ENCODE measurements around the gene MYOZ3. TPM values are rescaled to one million over a fixed set of nuclear protein-coding genes. Genes with fewer than 3 reads are reported as not detected.

The MYOZ3 gene
- total RNA-seq, 4 donors from 2014 or later: 0.17 to 1.2 (median 0.46) TPM; not detected in 1

GRCh38 chr5:150700246-150700593 is 39.2 kb downstream of the MYOZ3 start:
- WGBS: 2% methylated on average over 15 of the region's 15 CpGs
- no peak for DNase-seq (ENCODE audit: extremely low spot score)
- peak overlapping the region; percentile 93 to 100 (median 98) for H3K27ac ChIP-seq (replicated peaks in 1 of 4)
- intact Hi-C loops (cut with DNase I): loop anchor here (5.0 to 10.0 kb wide), 2 partner anchors 57 to 145 kb away; partner anchors contain the start of genes DCTN4 and IRGM
- no peaks in the 10 kb centered on the region for H3K27me3 ChIP-seq
- peak overlapping the region; percentile 80 to 100 (median 91) for H3K4me3 ChIP-seq
- H3K9me3 ChIP-seq: no peaks in the 10 kb centered on the region
- no peak for TF ChIP-seq CTCF (IDR thresholded peaks at IDR 0.05)
- TF ChIP-seq POLR2AphosphoS5 (IDR thresholded peaks at IDR 0.05): no peak
- TF ChIP-seq POLR2A (IDR thresholded peaks at IDR 0.05; ENCODE audit: low read depth): no peak
- no peak for TF ChIP-seq EP300 (IDR thresholded peaks at IDR 0.05)
- H3K4me1 ChIP-seq: peaks cover 13 to 26% (median 24%) of the 10 kb centered on the region in 4 donors
- peaks cover 34 to 38% (median 37%) of the 10 kb centered on the region in 4 donors for H3K36me3 ChIP-seq

- peak within 1 kb of the TSS; percentile 93 to 100 (median 98) for H3K27ac ChIP-seq (replicated peaks in 1 of 4)
- WGBS: under 1% methylated on average over 50 of the region's 59 CpGs
- peak; percentile 97 for DNase-seq (ENCODE audit: extremely low spot score)
- peaks cover 13 to 26% (median 24%) of the 10 kb centered on the region in 4 donors for H3K4me1 ChIP-seq
- TF ChIP-seq POLR2A (IDR thresholded peaks at IDR 0.05; ENCODE audit: low read depth): peak; percentile 69
- peak; percentile 95 to 96 for TF ChIP-seq POLR2AphosphoS5 (IDR thresholded peaks at IDR 0.05)
- TF ChIP-seq CTCF (IDR thresholded peaks at IDR 0.05): peak; percentile 53 to 66 (median 58)
- TF ChIP-seq EP300 (IDR thresholded peaks at IDR 0.05): no peak
- no peaks in the 10 kb centered on the region for H3K9me3 ChIP-seq
- H3K4me3 ChIP-seq: peak within 1 kb of the TSS; percentile 80 to 100 (median 91)
- no peaks in the 10 kb centered on the region for H3K27me3 ChIP-seq
- peaks cover 28 to 32% (median 31%) of the 10 kb centered on the region in 4 donors for H3K36me3 ChIP-seq
- intact Hi-C loops (cut with DNase I): loop anchor here (5.0 to 10.0 kb wide), 2 partner anchors 57 to 144 kb away; partner anchors contain the start of genes DCTN4 and IRGM
Measured at GRCh38 chr5:150700594-150701377, 39.7 kb downstream of the MYOZ3 start, which contains the start of gene RBM22. Gene RBM22 (minus strand): TSS chr5:150701062. CDS start chr5:150700985, 77 bp downstream.

GRCh38 chr5:150703762-150704161 is 42.7 kb downstream of the MYOZ3 start:
- WGBS: 89% methylated on average over 3 of the region's 3 CpGs
- H3K4me3 ChIP-seq: no peak overlapping the region
- peaks cover 13 to 21% (median 19%) of the 10 kb centered on the region in 4 donors for H3K4me1 ChIP-seq
- no peaks in the 10 kb centered on the region for H3K9me3 ChIP-seq
- H3K27ac ChIP-seq (replicated peaks in 1 of 4): no peak overlapping the region
- H3K27me3 ChIP-seq: no peaks in the 10 kb centered on the region
- intact Hi-C loops (cut with DNase I): loop anchor here (5.0 to 10.0 kb wide), 2 partner anchors 54 to 141 kb away; partner anchors contain the start of genes DCTN4 and IRGM
- no peak for DNase-seq (ENCODE audit: extremely low spot score)
- H3K36me3 ChIP-seq: peaks cover 1 to 18% (median 12%) of the 10 kb centered on the region in 4 donors
- TF ChIP-seq POLR2AphosphoS5 (IDR thresholded peaks at IDR 0.05) (no peak), EP300 (IDR thresholded peaks at IDR 0.05) (no peak), CTCF (IDR thresholded peaks at IDR 0.05) (no peak), POLR2A (IDR thresholded peaks at IDR 0.05; ENCODE audit: low read depth) (no peak)

- Histone ChIP-seq H3K4me3 (no peak overlapping the region), H3K4me1 (no peaks in the 10 kb centered on the region), H3K27ac (replicated peaks in 1 of 4) (no peak overlapping the region), H3K27me3 (no peaks in the 10 kb centered on the region), H3K9me3 (no peaks in the 10 kb centered on the region), H3K36me3 (peaks cover 13 to 47% (median 40%) of the 10 kb centered on the region in 4 donors)
- TF ChIP-seq POLR2A (IDR thresholded peaks at IDR 0.05; ENCODE audit: low read depth): no peak
- no peak for TF ChIP-seq POLR2AphosphoS5 (IDR thresholded peaks at IDR 0.05)
- TF ChIP-seq CTCF (IDR thresholded peaks at IDR 0.05): no peak
- TF ChIP-seq EP300 (IDR thresholded peaks at IDR 0.05): no peak
- intact Hi-C loops (cut with DNase I): loop anchor here (10.0 kb wide), 1 partner anchor 138 kb away; the partner anchor contains the start of gene IRGM
- DNase-seq (ENCODE audit: extremely low spot score): no peak
- WGBS: 66% methylated on average over 4 of the region's 4 CpGs
Measured at GRCh38 chr5:150706776-150707390, 45.8 kb downstream of the MYOZ3 start.

Data from esophagus muscularis mucosa (tissue), 4 donors.